K562 (cell line): Measurements from ENCODE around the gene KCNN3. TPM values are rescaled to one million over a fixed set of nuclear protein-coding genes. Genes with fewer than 3 reads are reported as not detected.
A peak's percentile ranks its signal among the peaks of the same experiment; 100 is the strongest.

ENCODE experiments used
- CBX2 ChIP-seq: fragments of 200-600 bp; sonication (generic); IDR thresholded peaks from one replicate; pipeline ENCODE4 v1.6.1; 2012; ENCODE audit warnings: mild to moderate bottlenecking, low read length, inconsistent platforms; ENCODE audit not compliant: insufficient read depth, poor library complexity, severe bottlenecking
- HMBOX1 ChIP-seq: sonication (generic); IDR thresholded peaks from 2 replicates; pipeline ENCODE4 v1.6.1; 2016
- RBM17 ChIP-seq: fragments of 200-400 bp; formaldehyde crosslinking; IDR thresholded peaks from 2 replicates; pipeline ENCODE4 v1.6.1; 2017; ENCODE audit warnings: low read depth, mild to moderate bottlenecking, low read length, borderline replicate concordance
- REST ChIP-seq, 2 experiments: fragments of 450-650 bp; formaldehyde crosslinking in 1 of 2; IDR thresholded peaks; 2 replicates each; pipeline versions ENCODE4 v1.4.0 to v1.6.1; 2014 to 2020; ENCODE audit warnings: mild to moderate bottlenecking in 2 of 2, borderline replicate concordance in 1 of 2, low read depth in 1 of 2
- SP1 ChIP-seq: sonication (generic); formaldehyde crosslinking; IDR thresholded peaks from 2 replicates; pipeline ENCODE4 v1.8.1; 2022; ENCODE audit warnings: mild to moderate bottlenecking, missing genetic modification reagents
- THAP12 ChIP-seq: fragments of 250-450 bp; sonication (Bioruptor Pico); IDR thresholded peaks from 2 replicates; pipeline ENCODE4 v1.9.0; 2021; ENCODE audit warnings: mild to moderate bottlenecking, inconsistent platforms
- ZBTB12 ChIP-seq: fragments of 250-450 bp; sonication (Bioruptor Pico); IDR thresholded peaks from 2 replicates; pipeline ENCODE4 v1.4.0; 2020
- polyA plus RNA-seq, 8 experiments: library from polyadenylated mRNA; depleted of rRNA in 4 of 8; stranded (reverse) in 5 of 8; unstranded in 3 of 8; fragments of >200 nt; fragmentation: Nextera tagmentation in 2 of 8; fragmentation: Illumina TruSeq in 1 of 8; extraction: Ambion mirVana in 2 of 8; extraction: Trizol in 1 of 8; gene quantifications; 2 replicates each; pipeline versions ENCODE4 v1.2.1 to v1.2.3, GENCODE V29; 2011 to 2014; ENCODE audit warnings: inconsistent platforms in 1 of 8, missing spikeins in 1 of 8
- total RNA-seq, 7 experiments: library from RNA; depleted of rRNA in 6 of 7; stranded (reverse); fragments of >200 nt in 6 of 7; fragmentation: Illumina TruSeq in 2 of 7; extraction: Trizol in 2 of 7; gene quantifications; 2 replicates each; pipeline versions ENCODE4 v1.2.1 to v1.2.3, GENCODE V29; 2011 to 2021; ENCODE audit warnings: low replicate concordance in 1 of 7

The KCNN3 gene
- total and polyA plus RNA-seq, 9 of the 15 experiments (the other 6 are each of a cell fraction or from before 2014, with no cell fraction given) = 0.02 to 0.03 TPM; not detected in 7

GRCh38 chr1:154760469-154760933 lies 109.6 kb downstream of the KCNN3 start (continued):
- TF ChIP-seq ZBTB12 (CRISPR knock-in tag) = no peak
- no peak for TF ChIP-seq RBM17
- peak; percentile 51 for TF ChIP-seq REST (IDR thresholded peaks at IDR 0.05; ENCODE audit: borderline replicate concordance)
- TF ChIP-seq REST (CRISPR knock-in tag; IDR thresholded peaks at IDR 0.05; ENCODE audit: low read depth) = no peak
- TF ChIP-seq HMBOX1 = no peak
- no peak for TF ChIP-seq CBX2
- no peak for TF ChIP-seq SP1 (CRISPR knock-in tag)
- 0 out of 2 replicates have a peak, but pooled peaks have one; percentile 8 for TF ChIP-seq THAP12
